ENCODE results near the gene ACTR3. TPM values are rescaled to one million over a fixed set of nuclear protein-coding genes. Genes with fewer than 3 reads are reported as not detected.

Gene ACTR3
- total RNA-seq, 4 donors from 2014 or later = 73.0 to 106 (median 89.7) TPM

DNA sequence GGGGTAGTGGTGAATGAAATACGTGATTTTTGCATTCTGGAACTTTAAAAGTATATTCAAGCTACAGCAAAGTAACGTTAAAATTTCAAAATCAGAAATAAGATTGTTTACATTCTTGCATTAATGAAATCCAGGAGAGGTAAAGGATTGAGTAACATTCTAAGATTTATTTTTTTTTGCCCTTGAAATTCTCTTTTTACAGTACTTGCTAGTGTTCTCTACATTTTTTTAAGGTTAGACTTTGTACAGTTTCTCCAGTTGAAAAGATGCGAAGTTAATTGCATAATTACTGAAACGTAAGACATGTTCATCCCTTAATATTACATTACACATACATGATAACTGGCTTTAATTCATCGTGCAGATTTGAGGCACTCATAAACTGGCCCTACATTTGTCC lies 74.5 kb downstream of the ACTR3 start:
- Histone ChIP-seq H3K4me1 (peaks cover 0 to 13% (median 5%) of the 10 kb centered on the region in 4 donors), H3K27me3 (no peaks in the 10 kb centered on the region), H3K4me3 (no peak overlapping the region), H3K27ac (no peak overlapping the region), H3K36me3 (peaks cover 0 to 5% (median 0%) of the 10 kb centered on the region in 3 donors), H3K9me3 (no peaks in the 10 kb centered on the region)
- no peak for DNase-seq (ENCODE audit: low spot score in 2 of 2)
- WGBS, 2 donors = 90 to 96% methylated on average over 5 of the region's 5 CpGs
- TF ChIP-seq, protein P1, sequence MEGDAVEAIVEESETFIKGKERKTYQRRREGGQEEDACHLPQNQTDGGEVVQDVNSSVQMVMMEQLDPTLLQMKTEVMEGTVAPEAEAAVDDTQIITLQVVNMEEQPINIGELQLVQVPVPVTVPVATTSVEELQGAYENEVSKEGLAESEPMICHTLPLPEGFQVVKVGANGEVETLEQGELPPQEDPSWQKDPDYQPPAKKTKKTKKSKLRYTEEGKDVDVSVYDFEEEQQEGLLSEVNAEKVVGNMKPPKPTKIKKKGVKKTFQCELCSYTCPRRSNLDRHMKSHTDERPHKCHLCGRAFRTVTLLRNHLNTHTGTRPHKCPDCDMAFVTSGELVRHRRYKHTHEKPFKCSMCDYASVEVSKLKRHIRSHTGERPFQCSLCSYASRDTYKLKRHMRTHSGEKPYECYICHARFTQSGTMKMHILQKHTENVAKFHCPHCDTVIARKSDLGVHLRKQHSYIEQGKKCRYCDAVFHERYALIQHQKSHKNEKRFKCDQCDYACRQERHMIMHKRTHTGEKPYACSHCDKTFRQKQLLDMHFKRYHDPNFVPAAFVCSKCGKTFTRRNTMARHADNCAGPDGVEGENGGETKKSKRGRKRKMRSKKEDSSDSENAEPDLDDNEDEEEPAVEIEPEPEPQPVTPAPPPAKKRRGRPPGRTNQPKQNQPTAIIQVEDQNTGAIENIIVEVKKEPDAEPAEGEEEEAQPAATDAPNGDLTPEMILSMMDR (IDR thresholded peaks at IDR 0.05) = no peak
- TF ChIP-seq POLR2A (IDR thresholded peaks at IDR 0.05) (no peak), EP300 (IDR thresholded peaks at IDR 0.05) (no peak)

DNA sequence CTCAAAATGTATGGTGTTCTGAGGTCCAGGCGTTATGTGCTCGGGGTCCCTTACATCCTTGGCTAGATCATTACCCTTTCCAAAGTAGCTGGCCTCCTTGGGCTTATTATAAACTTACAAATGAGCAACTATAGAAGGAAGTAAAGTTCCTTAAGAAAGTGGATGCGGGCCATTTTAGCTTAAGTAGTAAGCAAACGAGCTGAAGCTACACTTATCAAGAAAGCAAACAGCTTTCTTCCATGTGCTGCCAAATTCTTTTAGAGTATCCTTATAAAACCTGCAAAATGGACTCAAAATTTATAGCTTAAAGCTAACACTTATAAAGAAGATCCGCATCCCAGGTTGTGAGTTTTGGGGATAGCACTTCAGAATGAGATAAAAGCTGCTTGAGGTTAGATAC lies 75.3 kb downstream of the ACTR3 start:
- 89 to 94% methylated on average over 5 of the region's 5 CpGs for WGBS, 2 donors
- no peaks in the 10 kb centered on the region for H3K27me3 ChIP-seq
- H3K27ac ChIP-seq = no peak overlapping the region
- no peak for DNase-seq (ENCODE audit: low spot score in 2 of 2)
- peaks cover 0 to 5% (median 0%) of the 10 kb centered on the region in 3 donors for H3K36me3 ChIP-seq
- H3K4me3 ChIP-seq = no peak overlapping the region
- H3K4me1 ChIP-seq = peaks cover 0 to 13% (median 5%) of the 10 kb centered on the region in 4 donors
- TF ChIP-seq, protein P1 (IDR thresholded peaks at IDR 0.05) = no peak
- no peak for TF ChIP-seq EP300 (IDR thresholded peaks at IDR 0.05)
- TF ChIP-seq POLR2A (IDR thresholded peaks at IDR 0.05) = no peak
- H3K9me3 ChIP-seq = no peaks in the 10 kb centered on the region

DNA sequence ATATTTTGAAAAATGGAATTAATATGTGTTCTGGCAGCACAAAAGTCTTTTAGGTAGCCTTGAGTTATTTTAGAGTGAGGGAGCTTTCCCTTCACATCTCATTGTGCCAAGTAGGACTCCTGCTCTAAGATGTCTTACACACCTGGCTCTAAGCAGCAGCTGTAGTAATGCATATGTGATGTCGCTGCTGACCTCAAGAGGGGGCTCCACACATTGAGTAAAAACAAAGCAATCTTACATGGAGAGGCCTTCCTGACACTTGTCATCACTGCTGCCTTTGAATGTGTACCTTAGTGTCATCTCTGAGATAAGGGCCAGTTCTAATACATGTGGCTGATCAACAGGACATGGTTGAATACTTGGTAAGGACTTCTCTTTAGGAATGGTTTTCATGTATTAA lies 75.8 kb downstream of the ACTR3 start:
- 25 to 26% methylated on average over 1 of the region's 1 CpG for WGBS, 2 donors
- DNase-seq (ENCODE audit: low spot score in 2 of 2) = no peak
- Histone ChIP-seq H3K9me3 (no peaks in the 10 kb centered on the region), H3K36me3 (peaks cover 0 to 3% (median 0%) of the 10 kb centered on the region in 3 donors), H3K4me3 (no peak overlapping the region), H3K4me1 (peaks cover 0 to 13% (median 5%) of the 10 kb centered on the region in 4 donors), H3K27me3 (no peaks in the 10 kb centered on the region), H3K27ac (no peak overlapping the region)
- TF ChIP-seq, protein P1 (IDR thresholded peaks at IDR 0.05) = peak in 3 of 5 experiments; percentile 14 to 29 (median 27)
- TF ChIP-seq EP300 (IDR thresholded peaks at IDR 0.05) = no peak

DNA sequence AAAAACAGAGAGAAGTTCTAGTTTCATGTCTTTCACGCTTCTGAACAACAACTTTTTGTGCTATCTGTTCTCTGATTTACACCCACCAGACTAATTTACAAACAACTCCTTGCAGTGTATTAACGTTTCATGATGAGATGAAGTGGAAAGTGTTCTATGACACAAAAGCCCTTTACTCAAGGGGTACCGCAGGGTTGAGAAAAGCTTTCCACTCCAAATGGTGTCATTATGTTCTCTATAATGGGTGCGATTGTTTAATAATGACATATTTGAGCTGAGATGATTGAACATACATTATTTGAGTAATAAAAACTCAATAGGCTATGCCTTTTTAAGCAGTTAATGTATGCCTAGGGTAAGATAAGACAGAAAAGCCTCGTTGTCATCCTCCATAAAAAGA lies 76.3 kb downstream of the ACTR3 start:
- no peak for DNase-seq (ENCODE audit: low spot score in 2 of 2)
- WGBS, 2 donors = 48 to 53% methylated on average over 5 of the region's 5 CpGs
- Histone ChIP-seq H3K9me3 (no peaks in the 10 kb centered on the region), H3K4me3 (no peak overlapping the region), H3K27me3 (no peaks in the 10 kb centered on the region), H3K36me3 (no peaks in the 10 kb centered on the region), H3K4me1 (peaks cover 0 to 13% (median 5%) of the 10 kb centered on the region in 4 donors), H3K27ac (no peak overlapping the region)
- TF ChIP-seq EP300 (IDR thresholded peaks at IDR 0.05) (no peak), POLR2A (IDR thresholded peaks at IDR 0.05) (no peak)
- TF ChIP-seq, protein P1 (IDR thresholded peaks at IDR 0.05) = no peak

DNA sequence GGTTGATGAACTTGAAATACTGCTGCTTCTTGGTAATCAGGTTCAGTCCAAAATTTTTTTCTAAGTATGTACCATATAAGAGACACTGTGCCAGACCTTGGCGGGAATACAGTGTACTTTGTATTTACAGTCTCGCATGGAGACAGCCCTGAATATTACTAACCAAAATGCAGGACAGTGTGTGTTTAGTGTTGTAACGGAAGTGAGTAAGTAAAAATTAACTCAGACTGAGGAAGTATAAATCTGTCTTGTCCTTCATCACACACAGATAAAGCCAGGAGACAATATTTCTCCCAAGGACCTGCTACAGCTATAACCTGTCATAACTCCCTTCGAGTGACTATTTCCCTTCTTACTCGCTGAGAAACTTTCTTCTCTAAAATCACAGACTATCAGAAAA lies 76.9 kb downstream of the ACTR3 start:
- Histone ChIP-seq H3K4me3 (no peak overlapping the region), H3K9me3 (no peaks in the 10 kb centered on the region), H3K27ac (no peak overlapping the region), H3K36me3 (no peaks in the 10 kb centered on the region), H3K4me1 (peaks cover 0 to 13% (median 5%) of the 10 kb centered on the region in 4 donors), H3K27me3 (no peaks in the 10 kb centered on the region)
- no peak for DNase-seq (ENCODE audit: low spot score in 2 of 2)
- TF ChIP-seq, protein P1 (IDR thresholded peaks at IDR 0.05) = no peak
- TF ChIP-seq POLR2A (IDR thresholded peaks at IDR 0.05) = no peak
- TF ChIP-seq EP300 (IDR thresholded peaks at IDR 0.05) = no peak
- WGBS, 2 donors = 53 to 58% methylated on average over 5 of the region's 5 CpGs
